GM12864 (cell line): Measurements from ENCODE around the gene ZSWIM4.

Source experiments
- DNase-seq: peaks from one replicate; pipeline ENCODE4 v3.0.0-alpha.2; 2011; ENCODE audit warnings: low read depth
- H3K4me3 ChIP-seq: 2 replicates; pipeline ENCODE4 v1.5.1; 2011; ENCODE audit warnings: mild to moderate bottlenecking, low read depth, low read length, control low read depth
- TF ChIP-seq, protein P1 (sequence below): IDR thresholded peaks from 2 replicates; pipeline ENCODE4 v1.5.1; 2011; ENCODE audit warnings: low read depth, mild to moderate bottlenecking, moderate library complexity, low read length, control low read depth, inconsistent platforms; ENCODE audit errors: missing control alignments

ZSWIM4 gene

GRCh38 chr19:13823256-13823655 is 28.0 kb downstream of the ZSWIM4 start:
- no peak overlapping the region for H3K4me3 ChIP-seq
- TF ChIP-seq, protein P1, sequence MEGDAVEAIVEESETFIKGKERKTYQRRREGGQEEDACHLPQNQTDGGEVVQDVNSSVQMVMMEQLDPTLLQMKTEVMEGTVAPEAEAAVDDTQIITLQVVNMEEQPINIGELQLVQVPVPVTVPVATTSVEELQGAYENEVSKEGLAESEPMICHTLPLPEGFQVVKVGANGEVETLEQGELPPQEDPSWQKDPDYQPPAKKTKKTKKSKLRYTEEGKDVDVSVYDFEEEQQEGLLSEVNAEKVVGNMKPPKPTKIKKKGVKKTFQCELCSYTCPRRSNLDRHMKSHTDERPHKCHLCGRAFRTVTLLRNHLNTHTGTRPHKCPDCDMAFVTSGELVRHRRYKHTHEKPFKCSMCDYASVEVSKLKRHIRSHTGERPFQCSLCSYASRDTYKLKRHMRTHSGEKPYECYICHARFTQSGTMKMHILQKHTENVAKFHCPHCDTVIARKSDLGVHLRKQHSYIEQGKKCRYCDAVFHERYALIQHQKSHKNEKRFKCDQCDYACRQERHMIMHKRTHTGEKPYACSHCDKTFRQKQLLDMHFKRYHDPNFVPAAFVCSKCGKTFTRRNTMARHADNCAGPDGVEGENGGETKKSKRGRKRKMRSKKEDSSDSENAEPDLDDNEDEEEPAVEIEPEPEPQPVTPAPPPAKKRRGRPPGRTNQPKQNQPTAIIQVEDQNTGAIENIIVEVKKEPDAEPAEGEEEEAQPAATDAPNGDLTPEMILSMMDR: no peak
- no peak for DNase-seq

- TF ChIP-seq, protein P1: no peak
- DNase-seq: no peak
Observed at GRCh38 chr19:13823901-13824300, 28.7 kb downstream of the ZSWIM4 start.

DNA sequence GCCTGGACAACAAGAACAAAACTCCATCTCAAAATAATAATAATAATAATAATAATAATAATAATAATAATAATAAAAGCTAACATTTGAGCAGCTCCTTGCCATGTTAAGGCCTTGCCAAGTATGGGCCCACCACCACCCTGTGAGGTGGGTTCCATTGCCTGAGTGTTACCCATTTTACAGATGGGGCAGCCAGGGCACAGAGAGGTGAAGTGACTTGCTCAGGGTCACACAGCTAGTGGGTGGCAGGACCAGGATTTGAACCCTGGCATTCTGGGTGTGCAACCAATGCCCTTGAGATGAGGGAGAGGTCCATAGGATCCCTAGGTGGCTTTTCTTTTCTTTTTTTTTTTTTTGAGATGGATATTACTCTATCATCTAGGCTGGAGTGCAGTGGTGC is 29.5 kb downstream of the ZSWIM4 start:
- DNase-seq: no peak
- TF ChIP-seq, protein P1: no peak
- H3K4me3 ChIP-seq: no peak overlapping the region

More at GRCh38 chr19:13823901-13824300, 28.7 kb downstream of the ZSWIM4 start:
- no peak overlapping the region for H3K4me3 ChIP-seq

DNA sequence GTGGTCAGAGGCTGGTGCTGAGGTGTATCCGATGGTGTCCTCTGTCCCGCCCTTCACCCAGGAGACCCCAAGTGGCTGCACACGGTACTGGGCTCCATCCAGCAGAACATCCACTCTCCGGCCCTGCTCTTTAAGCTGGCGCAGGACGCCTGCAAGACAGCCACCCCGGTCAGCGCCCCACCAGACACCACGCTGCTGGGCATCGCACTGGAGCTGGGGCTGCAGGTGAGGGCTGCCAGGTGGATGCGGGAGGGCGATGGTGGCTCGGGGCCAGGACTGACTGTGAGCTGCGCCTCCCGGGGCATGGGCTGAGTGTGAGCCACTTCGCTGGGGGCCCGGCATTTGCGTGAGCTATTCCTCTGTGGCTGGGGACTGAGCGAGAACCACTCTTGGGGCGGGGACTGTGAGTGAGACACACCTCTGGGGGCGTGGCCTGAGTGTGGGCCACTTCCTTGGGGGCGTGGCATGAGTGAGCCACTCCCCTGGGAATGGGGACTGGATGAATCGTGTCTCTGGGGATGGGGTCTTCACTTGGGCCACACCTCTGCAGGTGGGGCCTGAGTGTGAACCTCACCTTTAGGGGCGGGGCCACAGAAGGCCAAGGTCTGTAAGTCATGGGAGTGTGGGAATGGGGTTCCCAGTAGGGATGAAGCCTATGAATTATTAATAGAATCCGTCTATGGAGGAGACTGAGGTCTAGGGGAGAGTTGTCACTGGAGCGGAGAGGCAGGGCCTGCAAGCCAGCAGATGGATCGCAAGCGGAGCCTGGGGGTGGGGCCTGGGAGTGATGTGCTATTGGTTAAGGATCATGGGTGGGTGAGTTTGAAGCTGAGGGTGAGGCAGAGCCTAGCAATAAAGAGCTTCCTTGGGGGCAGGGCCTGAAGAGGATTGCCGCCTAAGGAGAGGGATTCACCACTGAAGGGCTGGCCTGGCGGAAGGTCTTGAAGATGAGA is 30.5 kb downstream of the ZSWIM4 start:
- H3K4me3 ChIP-seq: no peak overlapping the region
- TF ChIP-seq, protein P1: peak; percentile 26
- no peak for DNase-seq

GRCh38 chr19:13826652-13827235 is 31.5 kb downstream of the ZSWIM4 start:
- TF ChIP-seq, protein P1: no peak
- no peak overlapping the region for H3K4me3 ChIP-seq
- DNase-seq: no peak

DNA sequence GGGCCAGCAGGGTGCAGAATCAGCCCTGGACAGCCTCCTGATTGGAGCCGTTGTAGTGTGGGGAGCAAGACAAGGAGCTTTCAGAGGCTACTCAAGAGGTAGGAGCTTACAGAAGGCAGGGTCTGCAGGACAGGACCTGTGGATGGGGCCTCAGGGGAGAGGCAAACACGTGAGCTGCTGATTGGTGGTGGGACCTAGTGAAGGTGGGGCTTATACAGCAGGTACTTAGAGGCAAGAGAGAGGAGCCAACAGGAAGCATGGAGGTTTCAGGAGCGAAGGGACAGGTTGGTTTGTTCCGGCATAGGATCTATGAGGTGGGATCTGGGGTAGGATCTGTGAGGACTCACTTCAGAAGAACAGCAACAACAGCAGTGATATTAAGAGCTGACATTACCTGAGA is 32.4 kb downstream of the ZSWIM4 start:
- TF ChIP-seq, protein P1: no peak
- no peak overlapping the region for H3K4me3 ChIP-seq
- DNase-seq: no peak
